GM12801 (cell line): Measurements from ENCODE around the gene SYT17.

Experiments
- TF ChIP-seq, protein P1 (sequence below): IDR thresholded peaks from one replicate; pipeline ENCODE4 v1.5.1; 2011; ENCODE audit warnings: control low read depth; ENCODE audit not compliant: insufficient read length; ENCODE audit errors: extremely low read depth

SYT17 gene

DNA sequence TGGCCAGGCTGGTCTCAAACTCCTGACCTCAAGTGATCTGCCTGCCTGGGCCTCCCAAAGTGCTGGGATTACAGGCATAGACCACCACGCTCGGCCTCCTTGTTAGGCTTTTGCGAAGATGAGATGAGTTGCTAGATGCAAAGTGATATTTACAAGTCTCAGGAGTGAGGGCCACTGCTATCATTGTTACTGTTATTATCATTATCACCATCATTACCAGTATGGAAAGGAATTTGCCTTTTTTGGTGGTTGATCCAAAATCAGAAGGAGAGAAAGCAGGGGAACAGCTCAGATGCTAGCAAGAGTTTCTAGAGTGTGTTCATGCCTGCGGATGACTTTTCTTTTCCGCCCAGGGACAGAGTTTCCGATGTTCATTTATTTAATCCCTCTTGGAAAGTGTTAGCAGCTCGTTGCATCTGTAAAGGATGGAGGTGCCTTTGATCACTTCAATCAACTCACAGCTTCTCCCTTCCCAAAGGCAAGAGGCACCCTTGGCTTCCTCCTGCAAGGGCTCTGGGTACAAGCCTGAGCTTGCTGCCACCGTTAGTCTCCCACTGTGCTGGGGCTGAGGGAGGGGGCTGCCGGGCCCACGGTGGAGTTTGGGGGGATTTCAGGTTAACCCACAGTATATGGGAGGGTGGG lies 32.7 kb upstream of the SYT17 start:
- TF ChIP-seq, protein P1, sequence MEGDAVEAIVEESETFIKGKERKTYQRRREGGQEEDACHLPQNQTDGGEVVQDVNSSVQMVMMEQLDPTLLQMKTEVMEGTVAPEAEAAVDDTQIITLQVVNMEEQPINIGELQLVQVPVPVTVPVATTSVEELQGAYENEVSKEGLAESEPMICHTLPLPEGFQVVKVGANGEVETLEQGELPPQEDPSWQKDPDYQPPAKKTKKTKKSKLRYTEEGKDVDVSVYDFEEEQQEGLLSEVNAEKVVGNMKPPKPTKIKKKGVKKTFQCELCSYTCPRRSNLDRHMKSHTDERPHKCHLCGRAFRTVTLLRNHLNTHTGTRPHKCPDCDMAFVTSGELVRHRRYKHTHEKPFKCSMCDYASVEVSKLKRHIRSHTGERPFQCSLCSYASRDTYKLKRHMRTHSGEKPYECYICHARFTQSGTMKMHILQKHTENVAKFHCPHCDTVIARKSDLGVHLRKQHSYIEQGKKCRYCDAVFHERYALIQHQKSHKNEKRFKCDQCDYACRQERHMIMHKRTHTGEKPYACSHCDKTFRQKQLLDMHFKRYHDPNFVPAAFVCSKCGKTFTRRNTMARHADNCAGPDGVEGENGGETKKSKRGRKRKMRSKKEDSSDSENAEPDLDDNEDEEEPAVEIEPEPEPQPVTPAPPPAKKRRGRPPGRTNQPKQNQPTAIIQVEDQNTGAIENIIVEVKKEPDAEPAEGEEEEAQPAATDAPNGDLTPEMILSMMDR: no peak

DNA sequence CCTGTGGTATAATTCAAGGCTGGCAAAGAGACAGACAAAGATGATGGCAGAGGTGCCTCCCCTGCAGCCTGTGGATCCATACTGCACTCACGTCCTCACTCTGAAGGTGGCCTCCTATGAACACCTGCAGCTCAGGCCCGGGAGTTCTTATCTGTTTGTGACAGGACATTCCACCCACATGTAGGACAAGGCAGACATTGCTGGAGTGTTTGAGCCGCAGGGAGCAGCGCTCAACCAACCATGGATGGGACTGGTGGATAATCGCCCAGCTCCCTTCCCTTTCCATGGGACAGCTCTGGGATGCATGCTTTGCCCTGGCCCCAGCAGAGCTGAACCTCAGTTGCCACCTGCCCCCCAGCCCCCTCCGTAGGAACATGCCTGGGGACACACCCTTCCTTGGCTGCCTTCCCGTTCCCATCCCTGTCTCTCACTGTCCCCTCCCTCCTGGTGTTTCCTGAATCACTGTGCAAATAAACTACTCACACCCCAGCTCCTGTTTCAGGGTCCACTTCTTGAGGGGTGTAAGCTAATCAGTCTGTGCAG lies 32.1 kb upstream of the SYT17 start:
- TF ChIP-seq, protein P1: no peak

DNA sequence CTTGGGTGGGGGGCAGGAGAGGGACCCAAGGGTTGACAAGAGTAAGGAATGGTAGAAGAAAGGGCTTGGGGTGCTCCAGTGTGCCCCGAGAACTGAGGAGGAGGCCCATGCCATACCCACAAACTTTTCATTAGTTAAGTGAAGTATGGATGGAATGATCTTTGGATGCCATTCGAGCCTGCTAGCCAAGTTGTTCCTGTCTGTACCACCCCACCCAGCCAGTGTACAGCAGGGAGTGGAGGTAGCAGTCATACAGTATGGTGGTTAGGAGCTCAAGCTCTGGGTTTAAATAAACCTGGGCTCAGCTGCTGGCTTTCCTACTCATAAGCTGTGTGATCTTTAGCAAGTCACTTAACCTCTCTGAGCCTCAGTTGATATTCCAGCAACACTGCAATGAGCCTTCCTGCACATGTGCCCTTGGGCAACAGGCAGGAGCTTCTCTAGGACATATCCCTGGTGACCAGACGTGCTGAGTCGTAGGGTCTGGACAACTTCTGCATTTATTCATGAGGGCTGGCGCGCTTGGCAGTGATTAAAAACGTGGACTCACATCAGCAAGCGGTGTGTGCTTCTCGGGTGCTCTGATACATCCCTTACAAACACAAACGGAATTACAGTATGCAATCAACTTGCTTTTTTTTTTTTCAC lies 31.4 kb upstream of the SYT17 start:
- TF ChIP-seq, protein P1: no peak

DNA sequence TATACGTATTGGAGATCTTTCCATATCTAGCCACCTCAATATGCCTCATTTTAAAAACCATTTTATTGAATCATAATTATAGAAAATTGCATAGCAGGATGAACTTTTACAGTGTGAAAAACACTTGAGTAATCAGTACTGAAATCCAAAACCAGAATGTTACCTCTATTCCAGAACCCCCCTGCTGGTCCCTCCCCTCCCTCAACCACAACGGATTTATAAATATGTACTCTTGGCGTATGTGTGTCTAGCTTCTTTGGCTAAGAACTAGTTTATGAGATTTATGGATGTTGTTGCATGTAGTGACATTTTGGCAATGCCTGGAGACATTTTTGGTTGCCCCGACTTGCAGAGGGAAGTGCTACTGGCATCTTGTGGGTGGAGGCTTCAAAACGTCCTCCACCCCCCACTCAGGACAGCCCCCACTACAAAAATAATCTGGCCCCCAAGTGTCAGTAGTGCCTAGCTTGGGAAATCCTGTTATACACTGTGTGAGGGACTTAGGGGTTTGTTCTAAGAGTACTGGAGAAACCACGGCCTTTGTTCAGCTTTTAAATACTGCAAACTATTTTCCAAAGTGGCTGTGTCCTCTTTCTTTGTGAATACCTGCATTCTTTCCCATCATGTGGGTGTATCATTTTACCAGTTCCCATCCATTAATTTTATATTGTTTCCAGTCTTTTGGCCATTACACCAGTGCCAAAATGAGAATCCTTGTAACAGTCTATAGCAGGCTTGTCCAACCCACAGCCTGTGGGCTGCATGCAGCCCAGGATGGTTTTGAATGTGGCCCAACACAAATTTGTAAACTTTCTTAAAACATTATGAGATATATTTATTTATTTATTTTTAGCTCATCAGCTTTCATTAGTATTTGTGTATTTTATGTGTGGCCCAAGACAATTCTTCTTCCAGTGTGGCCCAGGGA lies 30.6 kb upstream of the SYT17 start:
- TF ChIP-seq, protein P1: no peak

DNA sequence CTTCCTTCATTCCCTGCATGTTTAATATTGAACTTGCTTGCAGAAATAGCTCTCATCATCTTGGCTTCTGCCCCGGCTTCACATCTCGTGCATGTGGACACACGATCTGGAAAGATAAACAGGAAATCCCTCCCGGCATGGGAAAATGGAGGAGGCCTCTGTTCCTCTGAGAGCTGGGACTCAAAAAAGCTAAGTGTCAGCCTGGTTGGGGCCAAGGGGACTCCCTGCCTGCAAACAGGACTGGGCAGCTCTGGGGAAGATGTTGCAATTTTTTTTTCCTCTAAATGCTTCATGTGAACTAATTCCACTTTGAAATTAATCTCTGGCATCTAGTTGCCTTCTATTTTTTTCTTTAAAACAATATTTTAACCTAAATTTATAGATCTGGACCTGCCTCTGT lies 29.4 kb upstream of the SYT17 start:
- TF ChIP-seq, protein P1: no peak

DNA sequence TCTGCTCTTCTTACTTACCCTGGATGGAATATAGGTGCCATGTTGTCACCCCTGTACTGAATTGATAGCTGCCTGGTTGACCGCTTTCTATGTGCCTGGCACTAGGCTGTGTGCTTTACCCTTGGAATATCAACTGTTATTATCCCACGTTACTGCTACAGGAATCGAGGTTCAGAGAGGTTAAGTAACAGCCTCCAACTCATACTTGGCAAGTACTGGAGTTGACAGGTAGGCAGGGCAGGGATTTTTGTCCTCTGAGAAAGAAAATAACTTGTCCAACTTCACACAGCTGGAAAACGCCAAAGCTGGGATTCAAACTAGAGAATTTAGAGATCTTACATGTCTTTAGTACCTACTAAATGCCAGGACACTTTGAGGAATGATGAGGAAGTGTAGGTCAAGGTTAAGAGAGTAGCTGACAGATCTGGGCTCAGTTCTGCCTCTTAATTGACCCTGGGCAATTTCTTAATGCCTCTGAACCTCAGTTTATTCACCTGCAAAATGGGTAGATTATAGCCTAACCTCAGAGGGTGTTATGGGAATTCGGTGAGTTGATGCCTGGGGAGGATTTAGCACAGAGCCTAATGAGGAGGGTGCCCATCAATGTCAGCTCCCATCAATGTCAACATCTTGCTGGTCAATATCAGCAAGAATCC lies 28.5 kb upstream of the SYT17 start:
- TF ChIP-seq, protein P1: no peak
